ENCODE measurements around the gene GRK5. TPM values are rescaled to one million over a fixed set of nuclear protein-coding genes. Genes with fewer than 3 reads are reported as not detected.

Gene GRK5
- total RNA-seq, 2 donors from 2014 or later: 24.8 to 28.1 TPM

DNA sequence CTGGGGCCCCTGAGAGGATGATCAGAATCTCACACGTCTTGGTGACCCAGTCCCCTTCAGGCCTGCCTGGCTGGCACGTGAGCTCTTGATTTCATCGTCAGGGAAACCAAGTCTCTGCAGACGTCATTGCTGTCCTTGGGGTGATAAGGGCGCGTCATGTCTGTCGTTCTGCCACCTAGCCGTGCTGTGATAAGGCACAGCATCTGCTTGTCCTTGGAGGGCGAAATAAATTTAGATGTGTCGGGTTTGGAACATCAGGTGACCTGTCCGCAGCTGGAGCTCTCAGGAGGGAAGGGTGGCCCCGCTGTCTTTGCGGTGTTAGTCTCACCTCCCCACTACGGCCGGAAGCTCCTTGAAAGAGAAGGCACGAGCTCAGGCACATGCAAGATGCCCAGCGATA, 129.2 kb downstream of the GRK5 start:
- no peak for DNase-seq
- no peaks in the 10 kb centered on the region for H3K9me3 Mint-ChIP-seq
- H3K4me1 Mint-ChIP-seq (ENCODE audit: low read depth): peaks cover 35% of the 10 kb centered on the region
- ATAC-seq (replicated peaks in 1 of 2): no peak
- H3K27me3 Mint-ChIP-seq (ENCODE audit: low read depth): no peaks in the 10 kb centered on the region
- H3K27ac Mint-ChIP-seq: no peak overlapping the region
- peaks cover 2 to 11% of the 10 kb centered on the region in 2 donors for H3K36me3 Mint-ChIP-seq (ENCODE audit: insufficient read depth in 2 of 2)
- no peak overlapping the region for H3K4me3 Mint-ChIP-seq

DNA sequence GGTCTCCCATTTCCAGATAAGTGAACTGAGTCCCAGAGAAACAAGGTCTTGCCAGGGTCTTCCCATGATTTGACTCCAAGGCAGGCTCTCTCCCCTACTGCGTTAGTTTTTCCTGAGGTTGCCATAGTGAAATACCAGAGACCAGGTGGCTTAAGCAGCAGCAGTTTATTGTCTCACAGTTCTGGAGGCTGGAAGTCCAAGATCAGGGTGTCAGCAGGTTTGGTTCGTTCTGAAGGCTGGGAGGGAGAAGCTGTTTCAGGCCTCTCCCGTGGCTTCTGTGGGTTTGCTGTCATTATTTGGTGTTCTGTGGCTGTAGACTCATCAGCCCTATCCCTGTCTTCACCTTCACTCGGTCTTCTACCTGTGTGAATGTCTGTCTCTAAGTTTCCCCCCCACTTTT, 129.9 kb downstream of the GRK5 start:
- H3K27me3 Mint-ChIP-seq (ENCODE audit: low read depth): no peaks in the 10 kb centered on the region
- H3K9me3 Mint-ChIP-seq: no peaks in the 10 kb centered on the region
- ATAC-seq (replicated peaks in 1 of 2) (no peak), DNase-seq (no peak)
- peaks cover 2 to 12% of the 10 kb centered on the region in 2 donors for H3K36me3 Mint-ChIP-seq (ENCODE audit: insufficient read depth in 2 of 2)
- peaks cover 40% of the 10 kb centered on the region for H3K4me1 Mint-ChIP-seq (ENCODE audit: low read depth)
- H3K4me3 Mint-ChIP-seq: no peak overlapping the region
- no peak overlapping the region for H3K27ac Mint-ChIP-seq

DNA sequence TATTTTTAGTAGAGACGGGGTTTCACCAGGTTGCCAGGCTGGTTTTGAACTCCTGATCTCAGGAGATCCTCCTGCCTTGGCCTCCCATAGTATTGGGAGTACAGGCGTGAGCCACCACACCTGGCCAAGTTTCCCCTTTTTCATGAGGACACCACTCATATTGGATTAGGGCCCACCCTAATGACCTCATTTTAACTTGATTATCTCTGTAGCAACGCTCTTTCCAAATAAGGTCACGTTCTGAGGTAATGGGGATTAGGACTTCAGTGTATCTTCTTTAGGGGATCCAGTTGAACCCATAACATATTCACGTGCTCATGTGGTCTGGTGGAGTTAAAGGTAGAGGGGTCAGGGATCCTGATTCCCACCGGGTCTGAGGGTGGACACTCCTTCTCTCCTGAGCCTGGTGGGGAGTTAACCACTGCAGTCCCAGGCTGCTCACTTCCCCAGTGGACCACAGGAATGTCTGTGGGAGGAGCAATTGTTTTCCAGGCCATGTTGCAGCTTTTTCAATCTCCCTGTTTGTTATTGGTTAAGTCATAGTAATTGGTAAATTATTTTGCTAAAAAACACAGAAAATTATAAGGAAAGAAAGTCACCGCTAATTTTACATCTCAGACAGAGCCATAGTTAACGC, 130.5 kb downstream of the GRK5 start:
- Mint-ChIP-seq H3K27me3 (ENCODE audit: low read depth) (no peaks in the 10 kb centered on the region), H3K4me3 (no peak overlapping the region), H3K27ac (no peak overlapping the region), H3K4me1 (ENCODE audit: low read depth) (peaks cover 39% of the 10 kb centered on the region), H3K36me3 (ENCODE audit: insufficient read depth in 2 of 2) (peaks cover 2 to 12% of the 10 kb centered on the region in 2 donors), H3K9me3 (no peaks in the 10 kb centered on the region)
- no peak for DNase-seq
- ATAC-seq (replicated peaks in 1 of 2): no peak

DNA sequence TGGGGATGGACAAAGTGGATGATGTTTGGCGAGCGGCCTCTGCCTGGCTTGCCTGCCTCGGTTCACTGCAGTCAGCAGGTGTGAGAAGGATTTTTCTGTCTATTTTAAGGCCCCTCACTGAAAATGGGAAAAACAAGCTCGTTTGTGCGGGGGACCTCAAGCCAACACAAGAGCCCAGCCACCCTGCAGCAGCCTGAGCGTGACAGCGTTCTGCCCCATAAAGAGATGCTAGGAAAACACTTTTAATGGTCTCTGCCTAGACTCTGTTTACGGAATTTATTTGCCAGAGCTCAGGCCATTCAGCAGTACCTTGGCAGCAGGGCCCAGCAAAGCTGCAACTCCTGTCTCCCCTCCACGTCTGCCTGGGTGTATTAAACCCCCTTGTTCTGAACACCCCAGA, 131.7 kb downstream of the GRK5 start:
- H3K4me1 Mint-ChIP-seq (ENCODE audit: low read depth): peaks cover 27% of the 10 kb centered on the region
- ATAC-seq (replicated peaks in 1 of 2) (no peak), DNase-seq (no peak)
- H3K36me3 Mint-ChIP-seq (ENCODE audit: insufficient read depth in 2 of 2): peaks cover 2 to 9% of the 10 kb centered on the region in 2 donors
- no peaks in the 10 kb centered on the region for H3K27me3 Mint-ChIP-seq (ENCODE audit: low read depth)
- no peaks in the 10 kb centered on the region for H3K9me3 Mint-ChIP-seq
- no peak overlapping the region for H3K4me3 Mint-ChIP-seq
- no peak overlapping the region for H3K27ac Mint-ChIP-seq

DNA sequence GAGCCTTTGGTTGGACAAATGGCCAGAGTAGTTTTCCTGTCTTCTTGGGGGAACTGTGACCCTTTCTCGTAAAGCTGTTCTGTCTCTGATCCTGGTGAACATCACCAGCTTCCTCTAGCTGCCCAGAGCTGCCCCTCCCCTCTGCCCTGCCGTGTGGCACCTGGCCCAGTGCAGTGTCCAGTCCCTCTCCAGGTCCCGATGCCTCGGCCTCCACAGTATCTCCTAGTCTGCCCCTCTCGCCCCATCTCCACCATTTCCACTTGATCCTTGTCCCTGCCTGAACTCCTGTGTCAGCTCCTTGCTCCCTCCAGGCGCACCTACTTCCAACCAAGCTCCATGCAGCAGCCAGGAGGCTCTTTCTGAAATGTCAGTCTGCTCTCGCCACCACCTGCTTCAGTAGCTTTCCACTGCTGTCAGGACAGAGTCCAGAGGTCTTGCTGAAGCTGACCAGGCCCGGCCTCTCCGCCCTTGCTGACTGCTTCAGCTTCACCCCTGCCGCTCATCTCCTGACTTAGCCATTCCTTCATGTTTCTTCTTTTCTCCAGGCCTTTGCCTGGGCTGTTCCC, 133.6 kb downstream of the GRK5 start:
- no peaks in the 10 kb centered on the region for H3K27me3 Mint-ChIP-seq (ENCODE audit: low read depth)
- peak overlapping the region; percentile 3 for H3K27ac Mint-ChIP-seq
- no peak for ATAC-seq (replicated peaks in 1 of 2)
- H3K4me3 Mint-ChIP-seq: no peak overlapping the region
- H3K4me1 Mint-ChIP-seq (ENCODE audit: low read depth): peaks cover 29% of the 10 kb centered on the region
- no peak for DNase-seq
- H3K36me3 Mint-ChIP-seq (ENCODE audit: insufficient read depth in 2 of 2): peaks cover 2 to 9% of the 10 kb centered on the region in 2 donors
- no peaks in the 10 kb centered on the region for H3K9me3 Mint-ChIP-seq

DNA sequence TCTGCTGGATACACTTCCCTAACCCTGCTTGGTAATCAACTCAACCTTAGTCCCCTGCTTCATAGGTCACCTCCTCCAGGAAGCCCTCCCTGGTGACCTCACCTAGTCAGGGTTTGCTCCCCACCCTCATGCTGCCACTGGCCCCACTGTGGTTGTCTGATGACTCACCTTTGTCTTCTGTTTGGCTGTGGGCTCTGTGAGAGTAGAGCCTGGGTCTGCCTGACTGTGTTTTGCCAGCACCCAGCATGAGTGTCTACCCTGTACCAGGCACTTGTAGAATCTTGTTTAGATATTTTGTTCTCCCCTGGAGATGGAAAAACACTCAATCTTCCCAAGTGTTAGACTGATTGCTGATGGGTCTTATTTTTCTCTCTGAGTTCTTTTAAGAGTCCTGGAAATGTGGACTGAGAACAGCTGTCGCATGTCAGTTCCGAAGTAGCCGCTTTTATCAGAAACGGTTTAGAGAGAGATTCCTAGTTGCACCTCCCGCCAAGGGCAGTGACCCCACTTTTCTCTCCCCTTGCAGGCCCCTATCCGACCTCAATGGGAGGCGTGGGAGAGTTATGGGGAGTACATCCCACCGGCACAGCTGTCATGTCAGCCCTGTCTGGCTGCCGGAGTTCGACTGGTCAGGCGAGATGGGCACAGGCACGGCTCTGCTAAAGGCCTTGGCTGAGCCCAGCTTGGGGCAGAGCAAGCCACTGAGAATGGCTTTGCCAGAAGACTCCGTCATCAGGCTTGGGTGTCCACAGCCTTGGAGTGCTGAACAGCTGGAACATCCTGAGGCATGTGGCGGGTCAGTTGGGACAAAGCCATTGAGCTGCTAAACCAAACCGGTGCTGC, 134.3 kb downstream of the GRK5 start:
- H3K4me3 Mint-ChIP-seq: no peak overlapping the region
- H3K27ac Mint-ChIP-seq: peak overlapping the region; percentile 41
- peaks cover 2 to 7% of the 10 kb centered on the region in 2 donors for H3K36me3 Mint-ChIP-seq (ENCODE audit: insufficient read depth in 2 of 2)
- peak; percentile 59 to 71 for DNase-seq
- peaks cover 29% of the 10 kb centered on the region for H3K4me1 Mint-ChIP-seq (ENCODE audit: low read depth)
- H3K27me3 Mint-ChIP-seq (ENCODE audit: low read depth): no peaks in the 10 kb centered on the region
- no peaks in the 10 kb centered on the region for H3K9me3 Mint-ChIP-seq
- ATAC-seq (replicated peaks in 1 of 2): peak; percentile 99

DNA sequence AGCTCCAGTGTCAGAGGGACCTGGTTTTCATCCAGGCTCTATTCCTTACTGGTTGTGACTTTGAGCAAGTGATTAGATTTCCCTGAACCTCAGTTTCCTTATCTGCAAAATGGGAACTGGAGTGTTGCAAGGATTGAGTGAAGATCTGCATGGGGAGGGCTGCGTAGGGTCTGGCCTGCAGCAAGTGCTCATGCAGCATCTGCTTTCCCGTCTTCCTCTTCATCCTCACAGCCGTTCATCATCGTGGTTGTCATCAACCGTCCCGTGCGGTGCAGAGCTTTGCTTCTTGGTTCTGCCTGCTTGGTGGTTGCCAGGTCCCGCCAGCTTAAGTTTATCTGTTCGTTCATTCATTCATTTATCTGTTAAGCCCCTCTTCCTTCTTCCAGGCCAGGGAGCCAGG, 135.0 kb downstream of the GRK5 start:
- Mint-ChIP-seq H3K36me3 (ENCODE audit: insufficient read depth in 2 of 2) (peaks cover 4 to 9% of the 10 kb centered on the region in 2 donors), H3K4me1 (ENCODE audit: low read depth) (peaks cover 29% of the 10 kb centered on the region), H3K9me3 (no peaks in the 10 kb centered on the region), H3K27me3 (ENCODE audit: low read depth) (no peaks in the 10 kb centered on the region), H3K27ac (no peak overlapping the region), H3K4me3 (no peak overlapping the region)
- ATAC-seq (replicated peaks in 1 of 2) (no peak), DNase-seq (no peak)

DNA sequence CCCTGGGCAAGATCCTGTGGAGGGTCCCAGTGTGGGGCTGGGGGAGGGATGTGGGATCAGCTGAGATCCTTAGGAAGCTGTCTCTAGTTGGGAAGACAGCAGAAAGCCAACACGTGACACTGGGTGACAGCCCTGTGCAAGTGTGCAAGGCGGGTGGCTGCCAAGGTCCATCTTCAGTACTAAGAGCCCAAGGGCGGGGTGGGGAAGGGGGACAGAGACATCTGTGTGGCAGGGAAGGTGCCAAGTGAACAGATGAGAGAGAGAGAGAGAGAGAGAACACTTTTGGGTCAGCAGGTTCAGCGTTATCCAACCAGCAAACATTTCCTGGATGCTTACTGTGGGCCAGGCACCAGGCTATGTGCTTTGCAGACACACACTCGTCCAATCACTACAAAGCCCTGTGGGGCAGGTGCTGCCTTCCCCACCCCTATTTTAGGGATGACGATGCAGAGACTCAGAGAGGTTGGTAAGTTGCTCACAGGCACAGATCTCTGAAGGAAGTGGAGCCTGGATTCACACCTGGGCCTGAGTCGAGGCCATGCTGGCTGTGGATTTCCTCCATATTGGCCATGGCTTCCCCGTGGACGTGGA, 135.7 kb downstream of the GRK5 start:
- Mint-ChIP-seq H3K4me3 (no peak overlapping the region), H3K4me1 (ENCODE audit: low read depth) (peaks cover 26% of the 10 kb centered on the region), H3K9me3 (peaks cover 0 to 2% of the 10 kb centered on the region in 2 donors)

DNA sequence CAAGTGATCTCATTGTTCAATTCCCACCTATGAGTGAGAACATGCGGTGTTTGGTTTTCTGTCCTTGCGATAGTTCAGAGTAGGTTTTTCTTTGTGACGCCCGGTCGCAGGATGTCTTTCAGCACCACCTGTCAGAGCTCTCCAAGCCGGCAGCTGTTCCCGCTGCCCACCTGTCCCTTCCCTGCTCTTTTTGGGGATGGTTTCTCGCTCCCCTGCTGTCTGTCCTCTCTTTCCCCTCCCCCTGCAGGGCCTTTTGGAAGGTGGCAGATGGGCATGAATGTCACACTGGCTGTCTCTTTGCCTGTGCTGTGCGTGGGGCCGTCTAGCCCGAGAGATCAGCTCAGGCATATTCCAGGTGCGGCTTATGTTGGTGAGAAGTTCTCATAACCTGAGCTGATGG, 137.0 kb downstream of the GRK5 start:
- Mint-ChIP-seq H3K36me3 (ENCODE audit: insufficient read depth in 2 of 2) (peaks cover 4 to 19% of the 10 kb centered on the region in 2 donors), H3K4me1 (ENCODE audit: low read depth) (peaks cover 25% of the 10 kb centered on the region), H3K27ac (no peak overlapping the region), H3K27me3 (ENCODE audit: low read depth) (no peaks in the 10 kb centered on the region), H3K4me3 (no peak overlapping the region), H3K9me3 (peaks cover 0 to 4% of the 10 kb centered on the region in 2 donors)
- ATAC-seq (replicated peaks in 1 of 2): no peak
- DNase-seq: no peak

More for the DNA sequence above, 135.7 kb downstream of the GRK5 start:
- no peak for ATAC-seq (replicated peaks in 1 of 2)
- H3K27ac Mint-ChIP-seq: no peak overlapping the region
- peaks cover 2 to 13% of the 10 kb centered on the region in 2 donors for H3K36me3 Mint-ChIP-seq (ENCODE audit: insufficient read depth in 2 of 2)
- no peaks in the 10 kb centered on the region for H3K27me3 Mint-ChIP-seq (ENCODE audit: low read depth)
- no peak for DNase-seq

DNA sequence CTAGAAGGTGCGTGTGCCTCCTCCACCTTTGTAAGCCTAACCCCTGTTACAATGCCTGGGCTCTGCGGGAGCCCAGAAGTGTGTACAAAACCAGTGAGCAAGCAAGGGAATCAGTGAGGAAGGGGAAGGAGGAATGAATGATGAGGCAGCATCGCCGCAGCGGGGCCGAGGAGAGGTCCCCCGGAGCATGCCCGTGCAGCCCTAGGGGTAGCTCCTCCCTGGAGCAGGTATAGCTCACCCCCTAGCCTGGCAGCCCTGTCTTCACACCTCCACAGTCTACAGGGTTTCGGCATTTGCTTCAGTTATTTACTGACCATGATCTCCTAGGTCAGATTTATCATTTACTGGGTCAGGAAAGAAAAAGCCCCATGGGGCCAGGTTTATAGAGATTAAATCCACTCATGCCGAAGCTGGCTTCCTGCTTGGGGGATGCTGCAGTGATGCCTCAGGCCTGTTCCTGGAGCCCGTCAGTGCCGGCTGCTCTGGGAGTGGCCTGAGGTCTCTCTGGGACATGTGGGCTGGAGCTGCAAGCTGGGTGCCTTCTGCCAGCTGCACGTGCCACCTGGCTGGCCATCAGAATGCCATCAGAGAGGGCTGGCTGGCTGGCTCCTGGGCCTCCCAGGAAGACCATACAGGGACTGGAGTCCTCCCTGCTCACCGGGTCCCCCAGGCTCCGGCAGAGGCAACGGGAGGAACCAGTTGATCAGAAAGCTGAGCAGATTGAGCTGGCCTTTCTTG, 138.9 kb downstream of the GRK5 start:
- Mint-ChIP-seq H3K27ac (no peak overlapping the region), H3K27me3 (ENCODE audit: low read depth) (no peaks in the 10 kb centered on the region), H3K4me3 (no peak overlapping the region), H3K4me1 (ENCODE audit: low read depth) (peaks cover 28% of the 10 kb centered on the region), H3K36me3 (ENCODE audit: insufficient read depth in 2 of 2) (peaks cover 7 to 23% of the 10 kb centered on the region in 2 donors), H3K9me3 (peaks cover 0 to 4% of the 10 kb centered on the region in 2 donors)
- ATAC-seq (replicated peaks in 1 of 2) (no peak), DNase-seq (no peak)

DNA sequence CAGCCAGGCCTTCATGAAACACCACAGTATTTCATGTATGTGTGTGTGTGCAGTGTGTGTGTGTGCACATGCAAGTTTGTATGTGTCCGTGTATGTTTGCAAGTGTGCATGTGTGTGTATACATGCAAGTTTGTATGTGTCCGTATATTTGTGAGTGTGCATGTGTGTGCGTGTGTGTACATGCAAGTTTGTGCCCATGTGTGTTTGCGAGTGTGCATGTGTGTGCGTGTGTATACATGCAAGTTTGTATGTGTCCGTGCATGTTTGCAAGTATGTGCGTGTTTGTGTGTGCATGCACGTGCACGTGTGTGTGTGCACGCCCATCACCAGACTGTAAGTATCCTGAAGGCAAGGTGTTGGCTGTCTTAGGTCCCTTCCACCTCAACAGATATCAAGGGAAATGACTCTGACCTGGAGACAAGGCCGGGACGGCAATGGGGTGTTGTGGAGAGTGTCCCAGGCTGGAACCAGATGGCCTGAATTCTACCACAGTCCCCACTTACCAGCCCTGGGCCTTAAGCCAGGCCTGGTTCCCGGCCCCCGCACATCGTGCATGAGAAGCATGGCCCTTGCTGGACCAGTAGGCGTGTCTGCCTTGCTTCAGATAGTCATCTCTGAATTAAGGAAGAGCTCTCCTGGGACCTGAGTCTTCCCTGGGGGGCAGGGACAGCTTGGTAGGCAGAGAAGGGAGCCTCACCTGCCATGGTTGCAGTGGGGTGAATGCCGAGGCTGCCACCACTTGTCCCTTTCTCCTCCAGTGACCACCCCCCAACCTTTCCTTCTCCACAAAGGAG, 140.0 kb downstream of the GRK5 start:
- Mint-ChIP-seq H3K4me3 (no peak overlapping the region), H3K4me1 (ENCODE audit: low read depth) (peaks cover 18% of the 10 kb centered on the region), H3K27ac (no peak overlapping the region), H3K9me3 (peaks cover 5 to 8% of the 10 kb centered on the region in 2 donors), H3K36me3 (ENCODE audit: insufficient read depth in 2 of 2) (peaks cover 16 to 28% of the 10 kb centered on the region in 2 donors), H3K27me3 (ENCODE audit: low read depth) (no peaks in the 10 kb centered on the region)
- DNase-seq (no peak), ATAC-seq (replicated peaks in 1 of 2) (no peak)

DNA sequence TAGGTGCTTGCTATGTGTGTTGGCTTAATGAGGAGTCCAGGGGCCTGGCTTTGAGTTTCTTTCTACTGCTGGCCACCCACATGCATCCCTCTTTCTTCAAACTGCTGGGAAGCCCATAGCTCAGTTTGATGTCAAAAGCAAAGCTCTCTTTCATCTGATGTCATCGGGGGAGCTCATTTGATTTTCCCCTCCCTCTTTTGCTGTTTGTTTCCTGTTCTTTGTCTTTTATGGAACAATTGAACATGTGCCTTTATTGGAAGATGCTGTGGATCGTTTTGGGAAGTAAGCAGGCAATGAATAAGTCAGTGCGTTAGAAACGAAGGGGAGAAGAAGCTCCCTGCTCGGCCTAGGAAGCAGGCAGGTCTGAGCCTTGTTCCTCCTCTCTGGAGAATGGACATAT, 140.7 kb downstream of the GRK5 start:
- Mint-ChIP-seq H3K27me3 (ENCODE audit: low read depth) (no peaks in the 10 kb centered on the region), H3K4me3 (no peak overlapping the region), H3K27ac (no peak overlapping the region), H3K9me3 (peaks cover 8% of the 10 kb centered on the region in 2 donors), H3K36me3 (ENCODE audit: insufficient read depth in 2 of 2) (peaks cover 22 to 35% of the 10 kb centered on the region in 2 donors), H3K4me1 (ENCODE audit: low read depth) (peaks cover 14% of the 10 kb centered on the region)
- DNase-seq: no peak
- ATAC-seq (replicated peaks in 1 of 2): no peak

Measured in activated T-cell treated with anti-CD3 and anti-CD28 coated beads, Interleukin-2, amount 50 U/mL, for 72 hours (primary cell).